ENCODE results near the gene CISD1. TPM values are rescaled to one million over a fixed set of nuclear protein-coding genes. Genes with fewer than 3 reads are reported as not detected.

CISD1 gene
- total and polyA plus RNA-seq, 2 of the 4 experiments (the other 2 are of a cell fraction) = 28.2 to 34.6 TPM

DNA sequence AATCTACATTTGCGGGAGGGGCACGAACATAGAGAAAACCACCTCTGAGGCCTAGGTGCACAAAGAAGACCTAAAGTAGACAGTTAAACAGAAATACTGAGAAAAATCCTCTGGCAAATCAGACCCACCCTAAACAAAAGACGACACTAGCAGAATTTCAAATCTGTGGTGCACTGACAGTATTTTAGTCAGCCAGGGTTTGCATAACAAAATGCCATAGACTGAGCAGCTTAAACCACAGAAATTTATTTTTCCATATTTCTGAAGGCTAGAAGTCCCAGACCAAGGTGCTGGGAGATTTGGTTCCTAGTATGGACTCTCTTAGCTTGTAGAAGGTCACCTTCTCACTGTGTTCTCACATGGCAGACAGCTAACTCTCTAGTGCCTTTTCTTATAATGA is 27.6 kb upstream of the CISD1 start:
- H3K27ac ChIP-seq (ENCODE audit: insufficient read depth, low read length) = no peak overlapping the region
- WGBS, 2 experiments (ENCODE audit: extremely low coverage in 2 of 2, insufficient read length in 1 of 2) = 40% methylated on average over 1 of the region's 3 CpGs; no CpG with 5 or more reads in 1 of the 2 experiments
- in situ Hi-C loops (cut with MboI; ENCODE audit: low sequenced_read_pairs) = no loop called here

More for the DNA sequence above, 27.6 kb upstream of the CISD1 start:
- H3K9ac ChIP-seq (ENCODE audit: low read depth, low read length) = peak overlapping the region; percentile 23; the same call in 1 of the 2 replicates
- H4K8ac ChIP-seq (ENCODE audit: low read depth in 2 of 2, low read length in 2 of 2) = 0 out of 4 replicates have a peak overlapping the region, but pooled peaks of 1 of the 2 experiments have one; percentile 12
- no peak overlapping the region for H2AK9ac ChIP-seq (replicated peaks; ENCODE audit: low read depth, low read length, poor library complexity)
- dilution Hi-C loops (cut with HindIII; ENCODE audit: low sequenced_read_pairs, unreplicated experiment) (no loop called here), intact Hi-C loops (cut with micrococcal nuclease) (no loop called here)
- ATAC-seq (ENCODE audit: low read depth) = peak; percentile 72
- H2BK5ac ChIP-seq (ENCODE audit: low read depth, low read length, poor library complexity, severe bottlenecking) = peak overlapping the region; percentile 43
- peak overlapping the region; percentile 93; the same call in 1 of the 2 replicates for H4K5ac ChIP-seq (ENCODE audit: low read depth, low read length)
- H4K91ac ChIP-seq (ENCODE audit: insufficient read depth, low read depth, low read length) = no peak overlapping the region
- no peak for TF ChIP-seq BHLHE40 (IDR thresholded peaks at IDR 0.05; ENCODE audit: low read depth, low read length)
- TF ChIP-seq MXI1 (IDR thresholded peaks at IDR 0.05; ENCODE audit: borderline replicate concordance, low read depth, low read length) = no peak
- TF ChIP-seq CEBPB (IDR thresholded peaks at IDR 0.05; ENCODE audit: low read depth, low read length) = peak; percentile 36; the same call in 1 of the 2 replicates
- no peak for TF ChIP-seq MAZ (IDR thresholded peaks at IDR 0.05; ENCODE audit: borderline replicate concordance, low read depth, low read length)
- no peak for TF ChIP-seq SMC3 (IDR thresholded peaks at IDR 0.05; ENCODE audit: low read depth, low read length)
- no peak for TF ChIP-seq CHD1 (IDR thresholded peaks at IDR 0.05; ENCODE audit: low read depth, low read length)
- TF ChIP-seq, protein P1, sequence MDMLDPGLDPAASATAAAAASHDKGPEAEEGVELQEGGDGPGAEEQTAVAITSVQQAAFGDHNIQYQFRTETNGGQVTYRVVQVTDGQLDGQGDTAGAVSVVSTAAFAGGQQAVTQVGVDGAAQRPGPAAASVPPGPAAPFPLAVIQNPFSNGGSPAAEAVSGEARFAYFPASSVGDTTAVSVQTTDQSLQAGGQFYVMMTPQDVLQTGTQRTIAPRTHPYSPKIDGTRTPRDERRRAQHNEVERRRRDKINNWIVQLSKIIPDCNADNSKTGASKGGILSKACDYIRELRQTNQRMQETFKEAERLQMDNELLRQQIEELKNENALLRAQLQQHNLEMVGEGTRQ (IDR thresholded peaks at IDR 0.05; ENCODE audit: low read depth, low read length) = no peak
- H2AFZ ChIP-seq (replicated peaks; ENCODE audit: low read length, poor library complexity) = no peak overlapping the region
- H3K18ac ChIP-seq (ENCODE audit: low read depth, low read length) = peak overlapping the region; percentile 88; the same call in 1 of the 2 replicates
- peak overlapping the region; percentile 26; the same call in 1 of the 2 replicates for H3K23ac ChIP-seq (ENCODE audit: low read depth, low read length)
- H2BK15ac ChIP-seq (ENCODE audit: low read depth, low read length) = no peak overlapping the region
- peak overlapping the region; percentile 29; the same call in 1 of the 2 replicates for H3K4ac ChIP-seq (ENCODE audit: low read depth, low read length)
- H3K79me1 ChIP-seq (ENCODE audit: low read depth in 1 of 2, low read length in 2 of 2) = peaks cover 20 to 34% of the 10 kb centered on the region in 2 experiments
- CTCF ChIA-PET = interaction anchor here (0.6 kb wide), 2 partner anchors 39 to 56 kb away, joined by 3 read pairs; no protein-coding TSS in a partner anchor
- H2BK20ac ChIP-seq (ENCODE audit: low read depth, low read length) = no peak overlapping the region
- no TSS peak for BruUV-seq (replicated peaks)
- no peak overlapping the region for H3K14ac ChIP-seq (replicated peaks; ENCODE audit: low read depth, low read length)
- H4K20me1 ChIP-seq (ENCODE audit: insufficient read depth, low read length) = no peaks in the 10 kb centered on the region
- peak; percentile 52 for DNase-seq
- peaks cover 8% of the 10 kb centered on the region for H3K9me1 ChIP-seq (ENCODE audit: insufficient read depth, low read length)
- no peak overlapping the region for H2BK120ac ChIP-seq (ENCODE audit: low read depth, low read length)
- POLR2A ChIA-PET (ENCODE audit: unreplicated experiment) = no interaction called here
- H3K9me3 ChIP-seq (ENCODE audit: control insufficient read depth, insufficient read depth, low read length) = no peaks in the 10 kb centered on the region
- no peak overlapping the region for H2AK5ac ChIP-seq (ENCODE audit: low read depth, low read length)
- no peaks in the 10 kb centered on the region for H3K27me3 ChIP-seq (ENCODE audit: control insufficient read depth, insufficient read depth, low read length)
- H3K56ac ChIP-seq (ENCODE audit: extremely low read depth, insufficient read depth, low read length) = no peak overlapping the region
- H3K4me1 ChIP-seq (ENCODE audit: control insufficient read depth, insufficient read depth, low read length) = peaks cover 18% of the 10 kb centered on the region
- peak overlapping the region; percentile 56; the same call in 1 of the 2 replicates for H3K4me2 ChIP-seq (ENCODE audit: low read depth, low read length)
- H3K4me3 ChIP-seq (ENCODE audit: insufficient read depth, low read depth, low read length) = no peak overlapping the region
- H3K36me3 ChIP-seq (ENCODE audit: control insufficient read depth, insufficient read depth, low read length) = peaks cover 3% of the 10 kb centered on the region; the same call in 1 of the 2 replicates
